ENCODE data around the gene TP63.

TP63 gene

GRCh38 chr3:189734061-189734460 is 102.9 kb downstream of the TP63 start:
- Histone ChIP-seq H2AFZ (ENCODE audit: insufficient read depth, low read length, poor library complexity) (no peak overlapping the region), H3K9me3 (ENCODE audit: insufficient read depth, low read depth, low read length) (no peaks in the 10 kb centered on the region), H3K18ac (ENCODE audit: low read length) (no peak overlapping the region)

GRCh38 chr3:189735913-189736312 is 104.7 kb downstream of the TP63 start:
- Histone ChIP-seq H2BK12ac (ENCODE audit: low read length) (no peak overlapping the region), H3K4me1 (ENCODE audit: control insufficient read depth in 1 of 2, insufficient read depth in 2 of 2, low read length in 2 of 2) (no peaks in the 10 kb centered on the region), H3K18ac (ENCODE audit: low read length) (no peak overlapping the region), H3K27ac (ENCODE audit: low read depth, low read length) (no peak overlapping the region), H3K79me2 (ENCODE audit: control insufficient read depth, insufficient read depth, low read length, poor library complexity) (no peaks in the 10 kb centered on the region), H3K27me3 (ENCODE audit: insufficient read depth, low read length) (no peaks in the 10 kb centered on the region), H3K36me3 (ENCODE audit: control insufficient read depth in 1 of 2, insufficient read depth in 2 of 2, low read length in 2 of 2) (no peaks in the 10 kb centered on the region), H2BK5ac (ENCODE audit: low read depth, low read length, poor library complexity) (no peak overlapping the region), H3K23ac (ENCODE audit: low read length) (no peak overlapping the region), H4K8ac (ENCODE audit: low read depth, low read length) (no peak overlapping the region), H3K9ac (ENCODE audit: low read length) (no peak overlapping the region), H3K14ac (ENCODE audit: low read length) (no peak overlapping the region), H4K91ac (ENCODE audit: low read depth, low read length) (no peak overlapping the region), H2AK5ac (ENCODE audit: low read length) (no peak overlapping the region), H3K4ac (ENCODE audit: low read depth, low read length) (no peak overlapping the region), H4K12ac (ENCODE audit: low read depth, low read length) (no peak overlapping the region), H3K9me3 (ENCODE audit: insufficient read depth, low read depth, low read length) (no peaks in the 10 kb centered on the region), H3K4me2 (ENCODE audit: low read length) (no peak overlapping the region), H3K4me3 (ENCODE audit: low read depth, low read length) (no peak overlapping the region), H3K79me1 (ENCODE audit: low read length) (no peaks in the 10 kb centered on the region), H2AFZ (ENCODE audit: insufficient read depth, low read length, poor library complexity) (no peak overlapping the region), H2BK120ac (ENCODE audit: insufficient read depth, low read length, poor library complexity) (no peak overlapping the region)
- no peak for DNase-seq

More at GRCh38 chr3:189734061-189734460, 102.9 kb downstream of the TP63 start:
- no peak overlapping the region for H3K14ac ChIP-seq (ENCODE audit: low read length)
- H4K91ac ChIP-seq (ENCODE audit: low read depth, low read length): no peak overlapping the region
- H4K12ac ChIP-seq (ENCODE audit: low read depth, low read length): no peak overlapping the region
- no peak for DNase-seq
- no peaks in the 10 kb centered on the region for H3K36me3 ChIP-seq (ENCODE audit: control insufficient read depth in 1 of 2, insufficient read depth in 2 of 2, low read length in 2 of 2)
- H3K4ac ChIP-seq (ENCODE audit: low read depth, low read length): no peak overlapping the region
- no peak overlapping the region for H3K4me2 ChIP-seq (ENCODE audit: low read length)
- H3K23ac ChIP-seq (ENCODE audit: low read length): no peak overlapping the region
- no peaks in the 10 kb centered on the region for H3K79me2 ChIP-seq (ENCODE audit: control insufficient read depth, insufficient read depth, low read length, poor library complexity)
- H2BK120ac ChIP-seq (ENCODE audit: insufficient read depth, low read length, poor library complexity): no peak overlapping the region
- no peak overlapping the region for H2BK5ac ChIP-seq (ENCODE audit: low read depth, low read length, poor library complexity)
- WGBS (ENCODE audit: extremely low coverage, insufficient coverage, insufficient read length): no CpG with 5 or more reads among the region's 6 CpGs
- H3K79me1 ChIP-seq (ENCODE audit: low read length): no peaks in the 10 kb centered on the region
- H3K4me1 ChIP-seq (ENCODE audit: control insufficient read depth in 1 of 2, insufficient read depth in 2 of 2, low read length in 2 of 2): no peaks in the 10 kb centered on the region
- no peak overlapping the region for H3K4me3 ChIP-seq (ENCODE audit: low read depth, low read length)
- H4K8ac ChIP-seq (ENCODE audit: low read depth, low read length): no peak overlapping the region
- no peaks in the 10 kb centered on the region for H3K27me3 ChIP-seq (ENCODE audit: insufficient read depth, low read length)
- H3K9ac ChIP-seq (ENCODE audit: low read length): no peak overlapping the region
- no peak overlapping the region for H3K27ac ChIP-seq (ENCODE audit: low read depth, low read length)
- no peak overlapping the region for H2AK5ac ChIP-seq (ENCODE audit: low read length)
- no peak overlapping the region for H2BK12ac ChIP-seq (ENCODE audit: low read length)

GRCh38 chr3:189737071-189737470 is 105.9 kb downstream of the TP63 start:
- H4K12ac ChIP-seq (ENCODE audit: low read depth, low read length): no peak overlapping the region
- no peak overlapping the region for H4K8ac ChIP-seq (ENCODE audit: low read depth, low read length)
- no peaks in the 10 kb centered on the region for H3K79me2 ChIP-seq (ENCODE audit: control insufficient read depth, insufficient read depth, low read length, poor library complexity)
- no peak for DNase-seq
- no peak overlapping the region for H2BK5ac ChIP-seq (ENCODE audit: low read depth, low read length, poor library complexity)
- no peak overlapping the region for H3K4me3 ChIP-seq (ENCODE audit: low read depth, low read length)
- H3K23ac ChIP-seq (ENCODE audit: low read length): no peak overlapping the region
- H3K36me3 ChIP-seq (ENCODE audit: control insufficient read depth in 1 of 2, insufficient read depth in 2 of 2, low read length in 2 of 2): no peaks in the 10 kb centered on the region
- no peak overlapping the region for H2BK120ac ChIP-seq (ENCODE audit: insufficient read depth, low read length, poor library complexity)
- H2AFZ ChIP-seq (ENCODE audit: insufficient read depth, low read length, poor library complexity): no peak overlapping the region
- H3K9ac ChIP-seq (ENCODE audit: low read length): no peak overlapping the region
- H3K9me3 ChIP-seq (ENCODE audit: insufficient read depth, low read depth, low read length): no peaks in the 10 kb centered on the region
- no peak overlapping the region for H2AK5ac ChIP-seq (ENCODE audit: low read length)
- no peak overlapping the region for H3K4ac ChIP-seq (ENCODE audit: low read depth, low read length)
- no peak overlapping the region for H3K4me2 ChIP-seq (ENCODE audit: low read length)
- no peaks in the 10 kb centered on the region for H3K79me1 ChIP-seq (ENCODE audit: low read length)
- no peak overlapping the region for H3K14ac ChIP-seq (ENCODE audit: low read length)
- no peak overlapping the region for H2BK12ac ChIP-seq (ENCODE audit: low read length)
- no peaks in the 10 kb centered on the region for H3K4me1 ChIP-seq (ENCODE audit: control insufficient read depth in 1 of 2, insufficient read depth in 2 of 2, low read length in 2 of 2)
- H3K18ac ChIP-seq (ENCODE audit: low read length): no peak overlapping the region
- WGBS (ENCODE audit: extremely low coverage, insufficient coverage, insufficient read length): no CpG with 5 or more reads among the region's 2 CpGs
- H4K91ac ChIP-seq (ENCODE audit: low read depth, low read length): no peak overlapping the region
- no peaks in the 10 kb centered on the region for H3K27me3 ChIP-seq (ENCODE audit: insufficient read depth, low read length)
- H3K27ac ChIP-seq (ENCODE audit: low read depth, low read length): no peak overlapping the region

GRCh38 chr3:189737619-189738018 is 106.4 kb downstream of the TP63 start:
- H2BK5ac ChIP-seq (ENCODE audit: low read depth, low read length, poor library complexity): no peak overlapping the region
- no CpG with 5 or more reads among the region's 2 CpGs for WGBS (ENCODE audit: extremely low coverage, insufficient coverage, insufficient read length)
- H3K79me2 ChIP-seq (ENCODE audit: control insufficient read depth, insufficient read depth, low read length, poor library complexity): no peaks in the 10 kb centered on the region
- no peak overlapping the region for H4K91ac ChIP-seq (ENCODE audit: low read depth, low read length)
- H2AK5ac ChIP-seq (ENCODE audit: low read length): no peak overlapping the region
- H3K36me3 ChIP-seq (ENCODE audit: control insufficient read depth in 1 of 2, insufficient read depth in 2 of 2, low read length in 2 of 2): no peaks in the 10 kb centered on the region
- no peak overlapping the region for H3K4ac ChIP-seq (ENCODE audit: low read depth, low read length)
- H3K14ac ChIP-seq (ENCODE audit: low read length): no peak overlapping the region
- no peak overlapping the region for H4K8ac ChIP-seq (ENCODE audit: low read depth, low read length)
- no peak overlapping the region for H3K18ac ChIP-seq (ENCODE audit: low read length)
- no peak overlapping the region for H3K4me2 ChIP-seq (ENCODE audit: low read length)
- H3K27ac ChIP-seq (ENCODE audit: low read depth, low read length): no peak overlapping the region
- no peaks in the 10 kb centered on the region for H3K4me1 ChIP-seq (ENCODE audit: control insufficient read depth in 1 of 2, insufficient read depth in 2 of 2, low read length in 2 of 2)
- no peak overlapping the region for H2BK12ac ChIP-seq (ENCODE audit: low read length)
- H3K79me1 ChIP-seq (ENCODE audit: low read length): no peaks in the 10 kb centered on the region
- H3K27me3 ChIP-seq (ENCODE audit: insufficient read depth, low read length): no peaks in the 10 kb centered on the region
- no peak overlapping the region for H3K9ac ChIP-seq (ENCODE audit: low read length)
- no peak for DNase-seq
- H4K12ac ChIP-seq (ENCODE audit: low read depth, low read length): no peak overlapping the region
- H2BK120ac ChIP-seq (ENCODE audit: insufficient read depth, low read length, poor library complexity): no peak overlapping the region
- no peak overlapping the region for H3K23ac ChIP-seq (ENCODE audit: low read length)
- H3K9me3 ChIP-seq (ENCODE audit: insufficient read depth, low read depth, low read length): no peaks in the 10 kb centered on the region
- no peak overlapping the region for H2AFZ ChIP-seq (ENCODE audit: insufficient read depth, low read length, poor library complexity)
- no peak overlapping the region for H3K4me3 ChIP-seq (ENCODE audit: low read depth, low read length)

All from trophoblast cell (in vitro differentiated cells and primary cell).